A673 (cell line): Measurements from ENCODE around the gene BBS9.

ENCODE experiments used
- CTCF ChIP-seq: fragments of 300-800, 200-600 bp; sonication (generic); conservative IDR thresholded peaks from 2 replicates; pipeline ENCODE4 v1.5.1; 2017; ENCODE audit warnings: low read depth, mild to moderate bottlenecking, antibody characterized with exemption, low read length, moderate library complexity, mixed read lengths
- EZH2 ChIP-seq: fragments of 200-600 bp; sonication (generic); IDR thresholded peaks from 2 replicates; pipeline ENCODE4 v1.6.1; 2017; ENCODE audit warnings: borderline replicate concordance, low read depth, mild to moderate bottlenecking, mixed read lengths, antibody characterized with exemption, low read length; ENCODE audit not compliant: poor library complexity, severe bottlenecking

- TF ChIP-seq CTCF (no peak), EZH2 (no peak)
These were observed 158.4 kb downstream of the BBS9 start for GRCh38 chr7:33287738-33288137.
